Activated T-helper 2 cell treated with anti-CD3 and anti-CD28 coated beads, Interferon-gamma antibody, Interleukin-2, Interleukin-4, amounts not matched to agents 10 μg/mL and 5 μg/mL and 100 μg/mL, durations not matched to agents 14 hours and 24 hours and 36 hours (primary cell): ENCODE data around the gene WNT7A. TPM values are rescaled to one million over a fixed set of nuclear protein-coding genes. Genes with fewer than 3 reads are reported as not detected.

Source experiments
- DNase-seq: peaks from one replicate; pipeline ENCODE4 v3.0.0; 2021; ENCODE audit warnings: low spot score
- H3K27ac Mint-ChIP-seq: one replicate; pipeline ENCODE4 v1.8.0; 2021; ENCODE audit warnings: mixed read lengths
- H3K27me3 Mint-ChIP-seq: one replicate; pipeline ENCODE4 v1.8.0; 2021; ENCODE audit warnings: low read depth, mixed read lengths
- H3K36me3 Mint-ChIP-seq: one replicate; pipeline ENCODE4 v1.8.0; 2021; ENCODE audit warnings: low read depth, mixed read lengths
- H3K4me1 Mint-ChIP-seq: one replicate; pipeline ENCODE4 v1.8.0; 2021; ENCODE audit warnings: low read depth, mixed read lengths
- H3K4me3 Mint-ChIP-seq: one replicate; pipeline ENCODE4 v1.8.0; 2021; ENCODE audit warnings: low read depth, mild to moderate bottlenecking, moderate library complexity, mixed read lengths
- H3K9me3 Mint-ChIP-seq: one replicate; pipeline ENCODE4 v1.8.0; 2021; ENCODE audit warnings: mixed read lengths
- intact Hi-C: fragments of 100-400 bp; cut with micrococcal nuclease; formaldehyde crosslinking; loops from one replicate; pipeline ENCODE4 v1.15.1; 2023
- total RNA-seq: library from RNA; stranded (reverse); gene quantifications from 2 replicates; pipeline ENCODE4 v1.2.3, GENCODE V29; 2022

WNT7A gene
- total RNA-seq, 1 donor from 2014 or later = not detected

- intact Hi-C loops = no loop called here
- no peak overlapping the region for H3K27ac Mint-ChIP-seq
- no peaks in the 10 kb centered on the region for H3K9me3 Mint-ChIP-seq
- no peaks in the 10 kb centered on the region for H3K36me3 Mint-ChIP-seq
- no peak for DNase-seq
- no peaks in the 10 kb centered on the region for H3K4me1 Mint-ChIP-seq
- H3K27me3 Mint-ChIP-seq = no peaks in the 10 kb centered on the region
- no peak overlapping the region for H3K4me3 Mint-ChIP-seq
These were observed 44.6 kb downstream of the WNT7A start for GRCh38 chr3:13835246-13835645.

GRCh38 chr3:13834258-13835035 lies 45.4 kb downstream of the WNT7A start:
- no peaks in the 10 kb centered on the region for H3K27me3 Mint-ChIP-seq
- H3K4me1 Mint-ChIP-seq = no peaks in the 10 kb centered on the region
- intact Hi-C loops = no loop called here
- H3K36me3 Mint-ChIP-seq = no peaks in the 10 kb centered on the region
- H3K27ac Mint-ChIP-seq = no peak overlapping the region
- no peak for DNase-seq
- no peak overlapping the region for H3K4me3 Mint-ChIP-seq
- H3K9me3 Mint-ChIP-seq = no peaks in the 10 kb centered on the region

GRCh38 chr3:13833506-13834257 lies 46.2 kb downstream of the WNT7A start:
- Mint-ChIP-seq H3K27ac (no peak overlapping the region), H3K4me1 (no peaks in the 10 kb centered on the region), H3K36me3 (no peaks in the 10 kb centered on the region), H3K27me3 (no peaks in the 10 kb centered on the region), H3K4me3 (no peak overlapping the region), H3K9me3 (no peaks in the 10 kb centered on the region)
- intact Hi-C loops = no loop called here
- DNase-seq = no peak

- Mint-ChIP-seq H3K36me3 (no peaks in the 10 kb centered on the region), H3K9me3 (no peaks in the 10 kb centered on the region), H3K4me1 (no peaks in the 10 kb centered on the region), H3K27ac (no peak overlapping the region), H3K4me3 (no peak overlapping the region), H3K27me3 (no peaks in the 10 kb centered on the region)
- DNase-seq = no peak
- intact Hi-C loops = no loop called here
These were observed 47.7 kb downstream of the WNT7A start for GRCh38 chr3:13832130-13832529.

GRCh38 chr3:13831386-13831996 lies 48.4 kb downstream of the WNT7A start:
- no peaks in the 10 kb centered on the region for H3K4me1 Mint-ChIP-seq
- intact Hi-C loops = no loop called here
- H3K27me3 Mint-ChIP-seq = no peaks in the 10 kb centered on the region
- no peak overlapping the region for H3K27ac Mint-ChIP-seq
- DNase-seq = no peak
- no peaks in the 10 kb centered on the region for H3K36me3 Mint-ChIP-seq
- H3K9me3 Mint-ChIP-seq = no peaks in the 10 kb centered on the region
- H3K4me3 Mint-ChIP-seq = no peak overlapping the region

GRCh38 chr3:13829311-13829710 lies 50.6 kb downstream of the WNT7A start:
- no peak for DNase-seq
- H3K27me3 Mint-ChIP-seq = no peaks in the 10 kb centered on the region
- H3K4me1 Mint-ChIP-seq = no peaks in the 10 kb centered on the region
- no peak overlapping the region for H3K4me3 Mint-ChIP-seq
- H3K9me3 Mint-ChIP-seq = no peaks in the 10 kb centered on the region
- no peak overlapping the region for H3K27ac Mint-ChIP-seq
- H3K36me3 Mint-ChIP-seq = no peaks in the 10 kb centered on the region
- intact Hi-C loops = no loop called here

GRCh38 chr3:13828501-13829265 lies 51.2 kb downstream of the WNT7A start:
- Mint-ChIP-seq H3K4me1 (no peaks in the 10 kb centered on the region), H3K27ac (no peak overlapping the region), H3K9me3 (no peaks in the 10 kb centered on the region), H3K36me3 (no peaks in the 10 kb centered on the region), H3K4me3 (no peak overlapping the region), H3K27me3 (no peaks in the 10 kb centered on the region)
- intact Hi-C loops = no loop called here
- no peak for DNase-seq

GRCh38 chr3:13827699-13828098 lies 52.2 kb downstream of the WNT7A start:
- H3K9me3 Mint-ChIP-seq = no peaks in the 10 kb centered on the region
- no peak overlapping the region for H3K4me3 Mint-ChIP-seq
- no peaks in the 10 kb centered on the region for H3K4me1 Mint-ChIP-seq

GRCh38 chr3:13827256-13827655 lies 52.6 kb downstream of the WNT7A start:
- H3K27me3 Mint-ChIP-seq = no peaks in the 10 kb centered on the region
- no peaks in the 10 kb centered on the region for H3K36me3 Mint-ChIP-seq
- H3K27ac Mint-ChIP-seq = no peak overlapping the region
- DNase-seq = no peak
- H3K4me1 Mint-ChIP-seq = no peaks in the 10 kb centered on the region
- intact Hi-C loops = no loop called here
- peaks cover under 1% of the 10 kb centered on the region for H3K9me3 Mint-ChIP-seq
- H3K4me3 Mint-ChIP-seq = no peak overlapping the region

More at GRCh38 chr3:13827699-13828098, 52.2 kb downstream of the WNT7A start:
- no peak for DNase-seq
- intact Hi-C loops = no loop called here
- Mint-ChIP-seq H3K36me3 (no peaks in the 10 kb centered on the region), H3K27me3 (no peaks in the 10 kb centered on the region), H3K27ac (no peak overlapping the region)

GRCh38 chr3:13826672-13827071 lies 53.2 kb downstream of the WNT7A start:
- Mint-ChIP-seq H3K9me3 (peaks cover 2% of the 10 kb centered on the region), H3K36me3 (no peaks in the 10 kb centered on the region), H3K4me1 (no peaks in the 10 kb centered on the region), H3K4me3 (no peak overlapping the region), H3K27me3 (no peaks in the 10 kb centered on the region), H3K27ac (no peak overlapping the region)
- no peak for DNase-seq
- intact Hi-C loops = no loop called here

GRCh38 chr3:13825821-13826220 lies 54.0 kb downstream of the WNT7A start:
- Mint-ChIP-seq H3K4me3 (no peak overlapping the region), H3K36me3 (no peaks in the 10 kb centered on the region)
- DNase-seq = no peak

GRCh38 chr3:13825311-13825579 lies 54.6 kb downstream of the WNT7A start:
- Mint-ChIP-seq H3K4me3 (no peak overlapping the region), H3K27ac (no peak overlapping the region), H3K36me3 (no peaks in the 10 kb centered on the region), H3K27me3 (no peaks in the 10 kb centered on the region), H3K4me1 (no peaks in the 10 kb centered on the region), H3K9me3 (peaks cover 2% of the 10 kb centered on the region)
- intact Hi-C loops = no loop called here
- no peak for DNase-seq

More at GRCh38 chr3:13825821-13826220, 54.0 kb downstream of the WNT7A start:
- H3K9me3 Mint-ChIP-seq = peaks cover 2% of the 10 kb centered on the region
- intact Hi-C loops = no loop called here
- H3K4me1 Mint-ChIP-seq = no peaks in the 10 kb centered on the region
- H3K27me3 Mint-ChIP-seq = no peaks in the 10 kb centered on the region
- no peak overlapping the region for H3K27ac Mint-ChIP-seq
